GM19099 (cell line): ENCODE results near the gene ARTN.

Experiments used
- POLR2A ChIP-seq: IDR thresholded peaks from 3 replicates; pipeline ENCODE4 v1.6.1; 2011; ENCODE audit warnings: low read depth; ENCODE audit not compliant: insufficient read length; ENCODE audit errors: extremely low read depth

ARTN gene

GRCh38 chr1:43951021-43951985 is 17.7 kb downstream of the ARTN start:
- no peak for TF ChIP-seq POLR2A

GRCh38 chr1:43952731-43953346 is 19.2 kb downstream of the ARTN start:
- TF ChIP-seq POLR2A, result no peak

- no peak for TF ChIP-seq POLR2A
Measured at GRCh38 chr1:43953361-43953760, 19.8 kb downstream of the ARTN start.

GRCh38 chr1:43954036-43954435 is 20.4 kb downstream of the ARTN start:
- no peak for TF ChIP-seq POLR2A

- TF ChIP-seq POLR2A, result no peak
Measured at GRCh38 chr1:43956234-43956633, 22.6 kb downstream of the ARTN start.

- TF ChIP-seq POLR2A, result no peak
Measured at GRCh38 chr1:43957407-43958040, 23.9 kb downstream of the ARTN start.

GRCh38 chr1:43958351-43959255 is 25.0 kb downstream of the ARTN start:
- TF ChIP-seq POLR2A, result no peak

- no peak for TF ChIP-seq POLR2A
Measured at GRCh38 chr1:43960798-43961197, 27.2 kb downstream of the ARTN start.

- no peak for TF ChIP-seq POLR2A
Measured at GRCh38 chr1:43961692-43962091, 28.1 kb downstream of the ARTN start.

GRCh38 chr1:43962324-43962723 is 28.7 kb downstream of the ARTN start:
- no peak for TF ChIP-seq POLR2A

- TF ChIP-seq POLR2A, result no peak
Measured at GRCh38 chr1:43963006-43963405, 29.4 kb downstream of the ARTN start.

GRCh38 chr1:43963890-43964289 is 30.3 kb downstream of the ARTN start:
- no peak for TF ChIP-seq POLR2A

GRCh38 chr1:43965316-43965715 is 31.7 kb downstream of the ARTN start:
- TF ChIP-seq POLR2A, result no peak

- no peak for TF ChIP-seq POLR2A
Measured at GRCh38 chr1:43968348-43968948, 34.8 kb downstream of the ARTN start.
